Measurements from ENCODE around the gene FAM114A2.

Gene FAM114A2

DNA sequence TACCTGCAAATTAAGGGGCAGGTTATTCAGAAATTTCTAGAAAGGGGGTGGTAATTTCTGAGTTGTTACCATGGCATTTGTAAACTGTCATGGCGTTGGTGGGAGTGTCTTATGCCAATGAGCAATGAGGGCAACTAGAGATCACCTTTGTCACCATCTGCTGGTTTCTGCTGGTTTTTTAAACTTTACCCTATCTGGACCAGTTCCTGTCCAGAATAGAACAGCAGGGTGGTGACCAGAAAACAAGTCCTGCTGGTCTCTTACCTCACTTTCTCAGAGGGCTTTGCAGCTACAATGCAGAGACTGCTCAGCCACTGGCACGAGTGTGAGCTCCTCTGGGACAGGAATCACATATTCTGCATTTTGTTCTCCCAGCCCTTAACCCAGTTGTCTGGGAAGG, 51.4 kb downstream of the FAM114A2 start:
- DNase-seq (ENCODE audit: low spot score): no peak
- TF ChIP-seq, protein P1, sequence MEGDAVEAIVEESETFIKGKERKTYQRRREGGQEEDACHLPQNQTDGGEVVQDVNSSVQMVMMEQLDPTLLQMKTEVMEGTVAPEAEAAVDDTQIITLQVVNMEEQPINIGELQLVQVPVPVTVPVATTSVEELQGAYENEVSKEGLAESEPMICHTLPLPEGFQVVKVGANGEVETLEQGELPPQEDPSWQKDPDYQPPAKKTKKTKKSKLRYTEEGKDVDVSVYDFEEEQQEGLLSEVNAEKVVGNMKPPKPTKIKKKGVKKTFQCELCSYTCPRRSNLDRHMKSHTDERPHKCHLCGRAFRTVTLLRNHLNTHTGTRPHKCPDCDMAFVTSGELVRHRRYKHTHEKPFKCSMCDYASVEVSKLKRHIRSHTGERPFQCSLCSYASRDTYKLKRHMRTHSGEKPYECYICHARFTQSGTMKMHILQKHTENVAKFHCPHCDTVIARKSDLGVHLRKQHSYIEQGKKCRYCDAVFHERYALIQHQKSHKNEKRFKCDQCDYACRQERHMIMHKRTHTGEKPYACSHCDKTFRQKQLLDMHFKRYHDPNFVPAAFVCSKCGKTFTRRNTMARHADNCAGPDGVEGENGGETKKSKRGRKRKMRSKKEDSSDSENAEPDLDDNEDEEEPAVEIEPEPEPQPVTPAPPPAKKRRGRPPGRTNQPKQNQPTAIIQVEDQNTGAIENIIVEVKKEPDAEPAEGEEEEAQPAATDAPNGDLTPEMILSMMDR (IDR thresholded peaks at IDR 0.05; ENCODE audit: extremely low read depth, missing control alignments): no peak

GRCh38 chr5:153985498-153985897, 53.2 kb downstream of the FAM114A2 start:
- no peak for DNase-seq (ENCODE audit: low spot score)
- TF ChIP-seq, protein P1 (IDR thresholded peaks at IDR 0.05; ENCODE audit: extremely low read depth, missing control alignments): no peak

DNA sequence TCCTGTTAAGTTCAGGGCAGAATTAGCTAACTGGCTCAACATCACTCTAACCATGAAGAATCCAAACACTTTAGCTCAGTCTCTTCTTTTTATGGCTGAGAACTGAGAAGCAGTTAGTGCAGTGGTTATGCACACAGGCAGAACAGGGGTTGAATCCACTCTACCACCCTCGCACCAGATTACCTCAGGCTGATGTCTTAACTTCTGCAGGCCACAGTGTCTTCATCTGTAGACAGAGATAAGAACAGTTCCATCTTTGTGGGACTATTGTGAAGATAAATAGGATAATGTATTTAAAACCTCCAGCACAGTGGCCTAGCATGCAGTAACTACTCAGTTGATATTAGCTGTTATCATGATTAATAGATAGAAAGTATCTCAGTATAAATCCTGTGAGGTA, 54.8 kb downstream of the FAM114A2 start:
- TF ChIP-seq, protein P1 (IDR thresholded peaks at IDR 0.05; ENCODE audit: extremely low read depth, missing control alignments): no peak
- no peak for DNase-seq (ENCODE audit: low spot score)

- DNase-seq (ENCODE audit: low spot score): no peak
- TF ChIP-seq, protein P1 (IDR thresholded peaks at IDR 0.05; ENCODE audit: extremely low read depth, missing control alignments): no peak
Measured at GRCh38 chr5:153981905-153982605, 56.7 kb downstream of the FAM114A2 start.

DNA sequence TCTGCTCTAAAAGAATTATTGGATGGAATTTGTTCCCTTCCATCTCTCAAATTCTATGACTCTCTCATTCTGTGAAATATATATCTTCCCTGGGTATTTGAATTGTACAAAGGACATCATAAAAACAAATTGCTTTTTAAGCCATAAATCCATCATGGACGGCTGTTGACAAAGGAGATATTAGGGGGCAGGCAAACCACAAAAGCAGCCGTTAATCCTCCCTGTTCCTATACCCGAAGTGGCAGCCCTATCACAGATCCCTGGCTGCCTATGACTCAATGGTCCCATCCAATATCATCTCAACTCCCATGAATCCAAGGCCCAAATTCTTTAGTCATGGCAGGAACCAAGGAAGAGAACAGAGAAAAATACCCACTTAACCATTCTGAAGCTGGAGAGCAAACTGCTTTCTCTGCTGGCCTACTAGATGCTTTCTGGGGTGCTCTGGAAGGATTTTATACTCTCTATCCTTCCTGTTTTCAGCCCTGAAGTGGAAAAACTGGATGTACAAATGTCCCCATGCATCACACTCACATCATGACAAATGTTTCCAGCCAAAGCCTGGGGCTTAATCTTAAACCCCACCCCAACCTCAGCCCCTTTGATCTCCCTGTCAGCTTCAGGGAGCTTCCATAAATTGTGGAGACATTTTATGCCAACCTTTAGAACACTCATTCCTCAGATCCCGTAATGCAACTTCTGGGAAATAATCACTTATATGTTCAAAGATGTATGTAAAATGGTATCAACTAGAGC, 59.5 kb downstream of the FAM114A2 start:
- TF ChIP-seq, protein P1 (IDR thresholded peaks at IDR 0.05; ENCODE audit: extremely low read depth, missing control alignments): no peak
- no peak for DNase-seq (ENCODE audit: low spot score)

DNA sequence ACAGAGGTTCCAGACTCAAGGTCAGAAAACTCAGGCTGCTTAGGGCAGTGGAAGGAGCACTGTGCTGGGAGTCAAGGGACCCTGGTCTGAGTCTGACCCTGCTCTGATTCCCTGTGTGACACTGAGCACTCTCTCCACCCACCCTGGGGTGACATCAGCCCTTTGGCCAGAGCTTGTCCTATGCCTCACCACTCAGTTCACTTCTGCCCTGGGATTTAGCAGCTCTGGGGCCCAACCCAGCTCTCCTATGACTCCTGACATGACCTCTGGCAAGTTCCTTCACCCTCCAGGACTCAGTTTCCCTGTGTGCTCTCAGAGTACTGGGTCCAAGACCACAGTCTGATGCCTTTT, 63.9 kb downstream of the FAM114A2 start:
- TF ChIP-seq, protein P1 (IDR thresholded peaks at IDR 0.05; ENCODE audit: extremely low read depth, missing control alignments): no peak
- DNase-seq (ENCODE audit: low spot score): no peak

DNA sequence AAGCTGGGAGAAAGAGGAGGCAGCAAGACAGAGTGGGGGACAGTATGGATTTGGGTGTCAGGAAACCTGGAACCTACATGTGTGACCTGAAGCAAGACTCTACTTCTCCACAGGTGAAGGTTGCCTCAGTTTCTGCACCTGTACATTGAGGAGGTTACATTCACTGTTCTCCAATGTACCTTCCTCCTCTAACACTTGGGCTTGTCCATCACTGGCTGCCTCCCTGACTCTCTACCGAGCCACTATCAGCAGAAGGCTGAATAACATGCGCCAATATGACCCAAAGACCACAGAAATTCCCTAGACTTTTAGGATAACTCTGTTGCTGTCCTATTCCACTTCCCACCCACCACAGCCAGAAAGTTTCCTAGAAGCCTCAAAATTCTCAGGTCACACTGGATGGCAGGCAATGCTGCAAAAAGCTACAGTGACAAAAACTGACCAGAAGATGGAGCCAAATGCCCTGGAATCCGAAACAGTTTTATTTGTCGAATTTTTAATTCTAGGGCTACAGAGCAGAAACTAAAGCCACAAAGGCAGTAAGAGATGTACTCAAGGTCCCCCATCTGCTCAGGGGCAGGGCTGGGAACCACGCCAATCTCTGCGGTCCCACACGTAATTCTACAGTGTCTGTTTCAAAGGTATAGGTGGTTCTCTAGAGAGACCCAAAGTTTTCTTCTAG, 64.4 kb downstream of the FAM114A2 start:
- TF ChIP-seq, protein P1 (IDR thresholded peaks at IDR 0.05; ENCODE audit: extremely low read depth, missing control alignments): peak; percentile 58
- peak; percentile 59 for DNase-seq (ENCODE audit: low spot score)
